Measurements from ENCODE around the gene STX11. TPM values are rescaled to one million over a fixed set of nuclear protein-coding genes. Genes with fewer than 3 reads are reported as not detected.

Gene STX11
- total and polyA plus RNA-seq, 2 of the 13 experiments (the other 11 are each of a cell fraction or from before 2014, with no cell fraction given), result 0.03 TPM; not detected in 1

GRCh38 chr6:144215402-144215931 lies 65.2 kb downstream of the STX11 start (continued):
- TF ChIP-seq ZNF276 (CRISPR knock-in tag; IDR thresholded peaks at IDR 0.05; ENCODE audit: low read depth), result no peak
- TF ChIP-seq CC2D1A (CRISPR knock-in tag; IDR thresholded peaks at IDR 0.05), result peak; percentile 77; the same call in 1 of the 2 replicates
- peak; percentile 30; the same call in 1 of the 2 replicates for TF ChIP-seq BRD4 (CRISPR knock-in tag; IDR thresholded peaks at IDR 0.05)
- no peak for TF ChIP-seq ETV6 (CRISPR knock-in tag; conservative IDR thresholded peaks at IDR 0.05)
- no peak for TF ChIP-seq THAP8 (CRISPR knock-in tag; IDR thresholded peaks at IDR 0.05; ENCODE audit: borderline replicate concordance)
- TF ChIP-seq FOXP4 (CRISPR knock-in tag; IDR thresholded peaks at IDR 0.05), result 0 out of 2 replicates have a peak, but pooled peaks have one; percentile 4
- TF ChIP-seq ZNF512 (CRISPR knock-in tag; IDR thresholded peaks at IDR 0.05), result 0 out of 2 replicates have a peak, but pooled peaks have one; percentile 6
- TF ChIP-seq JUND (CRISPR knock-in tag; IDR thresholded peaks at IDR 0.05), result no peak
- TF ChIP-seq ZNF747 (CRISPR knock-in tag; IDR thresholded peaks at IDR 0.05; ENCODE audit: borderline replicate concordance), result 0 out of 2 replicates have a peak, but pooled peaks have one; percentile 35
- TF ChIP-seq ZNF569 (CRISPR knock-in tag; IDR thresholded peaks at IDR 0.05; ENCODE audit: borderline replicate concordance), result 0 out of 2 replicates have a peak, but pooled peaks have one; percentile 19
- peak; percentile 9; the same call in 1 of the 2 replicates for TF ChIP-seq KDM5B (CRISPR knock-in tag; IDR thresholded peaks at IDR 0.05; ENCODE audit: borderline replicate concordance)
- no peak for TF ChIP-seq PRMT3 (CRISPR knock-in tag; IDR thresholded peaks at IDR 0.05; ENCODE audit: borderline replicate concordance, low read depth)
- TF ChIP-seq ZNF749 (CRISPR knock-in tag; IDR thresholded peaks at IDR 0.05; ENCODE audit: borderline replicate concordance), result 0 out of 2 replicates have a peak, but pooled peaks have one; percentile 2
- TF ChIP-seq MYC (CRISPR knock-in tag; IDR thresholded peaks at IDR 0.05; ENCODE audit: borderline replicate concordance), result no peak
- peak; percentile 21; the same call in 1 of the 2 replicates for TF ChIP-seq ARNTL (CRISPR knock-in tag; IDR thresholded peaks at IDR 0.05)
- peak; percentile 42 for TF ChIP-seq ATF7-NPFF (CRISPR knock-in tag; IDR thresholded peaks at IDR 0.05; ENCODE audit: low read depth)
- 0 out of 4 replicates have a peak, but pooled peaks of 1 of the 2 experiments have one; percentile 19 for TF ChIP-seq ATF4 (CRISPR knock-in tag; IDR thresholded peaks at IDR 0.05)
- no peak; the same call in 1 of the 2 replicates for TF ChIP-seq SIN3A (IDR thresholded peaks at IDR 0.05; ENCODE audit: borderline replicate concordance, low read depth, low read length)
- 0 out of 2 replicates have a peak, but pooled peaks have one; percentile 40 for TF ChIP-seq ZNF446 (CRISPR knock-in tag; IDR thresholded peaks at IDR 0.05)
- no peak for TF ChIP-seq PPARG (CRISPR knock-in tag; conservative IDR thresholded peaks at IDR 0.05)

Data from HepG2 (cell line).